ENCODE data around the gene GPX6.
"Not testable (repeated sequence)": the region's sequence is repeated elsewhere in the genome, so short reads cannot be mapped to it uniquely, and the experiment has no call there.

GPX6 gene

GRCh38 chr6:28469153-28469745 is 46.3 kb downstream of the GPX6 start:
- not testable (repeated sequence) for H3K4me3 Mint-ChIP-seq, ATAC-seq, H3K27ac Mint-ChIP-seq, H3K4me1 Mint-ChIP-seq, H3K9me3 Mint-ChIP-seq, H3K36me3 Mint-ChIP-seq
- peaks cover 37% of the 10 kb centered on the region for H3K27me3 Mint-ChIP-seq

GRCh38 chr6:28468056-28468455 is 47.5 kb downstream of the GPX6 start:
- Mint-ChIP-seq H3K27ac (no peak overlapping the region), H3K4me1 (no peaks in the 10 kb centered on the region), H3K9me3 (peaks cover 3% of the 10 kb centered on the region), H3K36me3 (no peaks in the 10 kb centered on the region), H3K27me3 (peaks cover 48% of the 10 kb centered on the region), H3K4me3 (no peak overlapping the region)
- ATAC-seq, result no peak

GRCh38 chr6:28462401-28462800 is 53.2 kb downstream of the GPX6 start:
- Mint-ChIP-seq H3K4me1 (no peaks in the 10 kb centered on the region), H3K27me3 (peaks cover 62% of the 10 kb centered on the region), H3K36me3 (no peaks in the 10 kb centered on the region), H3K4me3 (no peak overlapping the region), H3K27ac (no peak overlapping the region), H3K9me3 (no peaks in the 10 kb centered on the region)
- ATAC-seq, result no peak

- Mint-ChIP-seq H3K27me3 (peaks cover 77% of the 10 kb centered on the region), H3K4me1 (no peaks in the 10 kb centered on the region), H3K27ac (no peak overlapping the region), H3K9me3 (no peaks in the 10 kb centered on the region), H3K4me3 (no peak overlapping the region), H3K36me3 (no peaks in the 10 kb centered on the region)
- ATAC-seq, result no peak
These were observed 57.0 kb downstream of the GPX6 start for GRCh38 chr6:28458568-28458967.
